Measurements from ENCODE around the gene INSIG2.
"Not testable (repeated sequence)": the region's sequence is repeated elsewhere in the genome, so short reads cannot be mapped to it uniquely, and the experiment has no call there.

Gene INSIG2

GRCh38 chr2:118059919-118060478, 28.3 kb upstream of the INSIG2 start:
- in situ Hi-C loops (cut with MboI; ENCODE audit: low sequenced_read_pairs) = no loop called here

- in situ Hi-C loops (cut with MboI; ENCODE audit: low sequenced_read_pairs) = no loop called here
Measured at GRCh38 chr2:118061135-118061955, 26.9 kb upstream of the INSIG2 start.

- in situ Hi-C loops (cut with MboI; ENCODE audit: low sequenced_read_pairs) = no loop called here
Measured at GRCh38 chr2:118062048-118062447, 26.2 kb upstream of the INSIG2 start.

GRCh38 chr2:118062669-118063068, 25.6 kb upstream of the INSIG2 start:
- in situ Hi-C loops (cut with MboI; ENCODE audit: low sequenced_read_pairs) = no loop called here

- in situ Hi-C loops (cut with MboI; ENCODE audit: low sequenced_read_pairs) = no loop called here
Measured at GRCh38 chr2:118065015-118065706, 23.1 kb upstream of the INSIG2 start.

- in situ Hi-C loops (cut with MboI; ENCODE audit: low sequenced_read_pairs) = no loop called here
Measured at GRCh38 chr2:118065921-118066511, 22.3 kb upstream of the INSIG2 start.

GRCh38 chr2:118077636-118078247, 10.5 kb upstream of the INSIG2 start:
- in situ Hi-C loops (cut with MboI; ENCODE audit: low sequenced_read_pairs) = no loop called here

GRCh38 chr2:118078734-118079133, 9.5 kb upstream of the INSIG2 start:
- in situ Hi-C loops (cut with MboI; ENCODE audit: low sequenced_read_pairs) = no loop called here

- in situ Hi-C loops (cut with MboI; ENCODE audit: low sequenced_read_pairs) = no loop called here
Measured at GRCh38 chr2:118084491-118085089, 3.7 kb upstream of the INSIG2 start.

- in situ Hi-C loops (cut with MboI; ENCODE audit: low sequenced_read_pairs) = no loop called here
Measured at GRCh38 chr2:118085173-118086023, 2.9 kb upstream of the INSIG2 start.

- in situ Hi-C loops (cut with MboI; ENCODE audit: low sequenced_read_pairs) = no loop called here
Measured at GRCh38 chr2:118086024-118086633, 2.1 kb upstream of the INSIG2 start.

GRCh38 chr2:118089139-118089800, 999 bp downstream of the INSIG2 start:
- in situ Hi-C loops (cut with MboI; ENCODE audit: low sequenced_read_pairs) = no loop called here

- in situ Hi-C loops (cut with MboI; ENCODE audit: low sequenced_read_pairs) = no loop called here
Measured at GRCh38 chr2:118090387-118091139, 2.3 kb downstream of the INSIG2 start.

- in situ Hi-C loops (cut with MboI; ENCODE audit: low sequenced_read_pairs) = no loop called here
Measured at GRCh38 chr2:118091140-118091478, 2.8 kb downstream of the INSIG2 start.

GRCh38 chr2:118091631-118092030, 3.4 kb downstream of the INSIG2 start:
- in situ Hi-C loops (cut with MboI; ENCODE audit: low sequenced_read_pairs) = no loop called here

GRCh38 chr2:118094102-118094501, 5.8 kb downstream of the INSIG2 start:
- in situ Hi-C loops (cut with MboI; ENCODE audit: low sequenced_read_pairs) = not testable (repeated sequence)

- in situ Hi-C loops (cut with MboI; ENCODE audit: low sequenced_read_pairs) = no loop called here
Measured at GRCh38 chr2:118094503-118094902, 6.2 kb downstream of the INSIG2 start.

GRCh38 chr2:118095610-118096009, 7.3 kb downstream of the INSIG2 start:
- in situ Hi-C loops (cut with MboI; ENCODE audit: low sequenced_read_pairs) = no loop called here
